Choroid plexus epithelial cell (primary cell): Measurements from ENCODE around the gene OBSCN.

Experiments
- DNase-seq: peaks from one replicate; pipeline ENCODE4 v3.0.0-alpha.2; 2010; ENCODE audit warnings: low read depth
- H3K4me3 ChIP-seq: 2 replicates; pipeline ENCODE4 v1.5.1; 2011; ENCODE audit warnings: low read depth, mild to moderate bottlenecking, control low read depth, low read length, moderate library complexity
- TF ChIP-seq, protein P1 (sequence below): conservative IDR thresholded peaks from 2 replicates; pipeline ENCODE4 v1.5.1; 2011; ENCODE audit warnings: low read depth, mild to moderate bottlenecking, control low read depth, inconsistent platforms, low read length, moderate library complexity

The OBSCN gene

DNA sequence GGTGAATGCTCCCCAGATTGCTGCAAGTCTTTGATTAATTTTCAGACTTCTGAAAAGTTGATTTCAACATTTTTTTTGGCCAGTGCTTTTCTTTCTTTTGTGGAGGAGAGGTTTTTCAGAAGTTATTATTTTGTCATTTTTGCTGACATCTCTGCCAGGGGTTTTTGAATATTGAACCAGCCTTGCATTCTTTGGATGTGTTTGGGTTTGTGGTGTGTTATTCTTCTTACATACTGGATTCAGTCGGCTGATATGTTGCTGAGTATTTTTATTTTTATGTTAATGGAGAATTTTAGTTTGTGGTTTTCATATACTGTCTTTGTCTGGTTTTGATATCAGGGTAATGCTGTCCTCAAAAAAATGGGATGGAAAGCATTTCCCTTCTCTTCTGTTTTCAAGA lies 25.3 kb downstream of the OBSCN start:
- no peak for DNase-seq
- no peak overlapping the region for H3K4me3 ChIP-seq
- TF ChIP-seq, protein P1, sequence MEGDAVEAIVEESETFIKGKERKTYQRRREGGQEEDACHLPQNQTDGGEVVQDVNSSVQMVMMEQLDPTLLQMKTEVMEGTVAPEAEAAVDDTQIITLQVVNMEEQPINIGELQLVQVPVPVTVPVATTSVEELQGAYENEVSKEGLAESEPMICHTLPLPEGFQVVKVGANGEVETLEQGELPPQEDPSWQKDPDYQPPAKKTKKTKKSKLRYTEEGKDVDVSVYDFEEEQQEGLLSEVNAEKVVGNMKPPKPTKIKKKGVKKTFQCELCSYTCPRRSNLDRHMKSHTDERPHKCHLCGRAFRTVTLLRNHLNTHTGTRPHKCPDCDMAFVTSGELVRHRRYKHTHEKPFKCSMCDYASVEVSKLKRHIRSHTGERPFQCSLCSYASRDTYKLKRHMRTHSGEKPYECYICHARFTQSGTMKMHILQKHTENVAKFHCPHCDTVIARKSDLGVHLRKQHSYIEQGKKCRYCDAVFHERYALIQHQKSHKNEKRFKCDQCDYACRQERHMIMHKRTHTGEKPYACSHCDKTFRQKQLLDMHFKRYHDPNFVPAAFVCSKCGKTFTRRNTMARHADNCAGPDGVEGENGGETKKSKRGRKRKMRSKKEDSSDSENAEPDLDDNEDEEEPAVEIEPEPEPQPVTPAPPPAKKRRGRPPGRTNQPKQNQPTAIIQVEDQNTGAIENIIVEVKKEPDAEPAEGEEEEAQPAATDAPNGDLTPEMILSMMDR: no peak

DNA sequence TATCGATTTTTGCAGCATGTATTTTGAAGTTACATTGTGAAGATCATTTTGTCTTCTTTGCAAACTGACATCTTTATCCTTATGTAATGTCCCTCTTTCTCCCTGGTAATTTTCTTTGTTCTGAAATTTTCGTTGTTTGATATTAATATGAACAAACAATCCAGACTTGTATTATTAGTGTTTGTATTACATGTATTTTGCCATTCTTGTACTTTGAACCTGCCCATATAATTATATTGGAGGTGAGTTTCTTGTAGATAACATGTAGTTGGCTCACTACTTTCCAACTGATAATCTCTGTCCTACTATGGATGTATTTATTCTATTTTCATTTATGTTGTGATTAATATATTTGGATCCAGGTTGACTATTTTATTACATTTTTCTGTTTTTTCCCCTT lies 27.1 kb downstream of the OBSCN start:
- no peak for DNase-seq
- H3K4me3 ChIP-seq: no peak overlapping the region
- TF ChIP-seq, protein P1: no peak

DNA sequence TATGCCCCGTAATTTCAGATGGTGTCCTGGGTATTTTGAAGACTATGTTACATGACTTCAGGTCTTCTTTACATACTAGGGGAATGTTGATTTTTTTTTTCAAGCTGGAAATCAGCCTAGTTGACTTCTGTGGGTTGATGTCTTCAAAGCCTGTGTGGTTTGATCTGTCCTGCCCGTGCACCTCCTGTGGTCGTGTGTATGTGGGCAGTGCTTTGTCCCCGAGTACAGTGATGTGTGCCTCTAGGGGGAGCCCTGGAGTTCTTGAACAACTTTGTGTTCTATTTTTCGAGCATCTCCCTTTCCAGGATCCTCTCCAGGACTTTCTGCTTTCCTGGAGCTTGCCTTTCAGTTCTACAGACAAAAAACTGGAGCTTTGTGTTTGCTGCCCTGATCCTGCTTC lies 28.9 kb downstream of the OBSCN start:
- H3K4me3 ChIP-seq: no peak overlapping the region
- DNase-seq: peak; percentile 57
- TF ChIP-seq, protein P1: peak; percentile 69

DNA sequence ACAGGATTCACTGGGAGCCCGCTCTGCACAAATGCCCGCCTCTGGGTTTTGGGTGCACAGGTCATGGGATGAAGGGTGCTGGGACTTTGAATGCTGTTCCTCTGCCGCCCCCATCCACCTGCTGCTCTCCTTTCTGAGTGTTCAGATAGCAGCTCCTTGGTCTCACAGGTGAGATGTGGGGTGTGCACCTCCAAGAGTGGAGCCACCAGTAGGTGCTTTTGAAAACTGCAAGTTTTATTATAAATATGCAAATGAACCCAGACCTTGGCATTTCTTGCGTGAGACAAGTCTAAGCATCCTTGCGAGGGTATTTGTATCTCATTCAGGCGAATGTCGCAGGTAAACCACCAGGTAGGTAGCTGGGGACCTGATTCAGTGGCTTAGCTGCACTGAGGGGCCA lies 30.2 kb downstream of the OBSCN start:
- TF ChIP-seq, protein P1: no peak
- no peak for DNase-seq
- no peak overlapping the region for H3K4me3 ChIP-seq

DNA sequence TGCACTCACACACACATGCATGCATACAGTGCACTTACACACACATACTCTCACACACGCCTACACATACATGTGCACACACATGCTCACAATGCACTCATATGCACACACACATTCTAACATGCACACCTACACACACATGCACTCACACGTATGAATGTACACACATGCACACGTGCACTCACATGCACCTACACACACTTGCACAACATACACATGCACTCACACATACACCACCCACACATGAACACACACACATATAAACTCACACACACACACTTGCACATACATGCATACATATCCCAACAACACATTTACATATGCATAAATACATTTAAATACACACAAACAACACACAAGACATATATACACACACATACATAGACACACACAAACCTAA lies 30.6 kb downstream of the OBSCN start:
- TF ChIP-seq, protein P1: no peak
- DNase-seq: no peak
- H3K4me3 ChIP-seq: no peak overlapping the region

DNA sequence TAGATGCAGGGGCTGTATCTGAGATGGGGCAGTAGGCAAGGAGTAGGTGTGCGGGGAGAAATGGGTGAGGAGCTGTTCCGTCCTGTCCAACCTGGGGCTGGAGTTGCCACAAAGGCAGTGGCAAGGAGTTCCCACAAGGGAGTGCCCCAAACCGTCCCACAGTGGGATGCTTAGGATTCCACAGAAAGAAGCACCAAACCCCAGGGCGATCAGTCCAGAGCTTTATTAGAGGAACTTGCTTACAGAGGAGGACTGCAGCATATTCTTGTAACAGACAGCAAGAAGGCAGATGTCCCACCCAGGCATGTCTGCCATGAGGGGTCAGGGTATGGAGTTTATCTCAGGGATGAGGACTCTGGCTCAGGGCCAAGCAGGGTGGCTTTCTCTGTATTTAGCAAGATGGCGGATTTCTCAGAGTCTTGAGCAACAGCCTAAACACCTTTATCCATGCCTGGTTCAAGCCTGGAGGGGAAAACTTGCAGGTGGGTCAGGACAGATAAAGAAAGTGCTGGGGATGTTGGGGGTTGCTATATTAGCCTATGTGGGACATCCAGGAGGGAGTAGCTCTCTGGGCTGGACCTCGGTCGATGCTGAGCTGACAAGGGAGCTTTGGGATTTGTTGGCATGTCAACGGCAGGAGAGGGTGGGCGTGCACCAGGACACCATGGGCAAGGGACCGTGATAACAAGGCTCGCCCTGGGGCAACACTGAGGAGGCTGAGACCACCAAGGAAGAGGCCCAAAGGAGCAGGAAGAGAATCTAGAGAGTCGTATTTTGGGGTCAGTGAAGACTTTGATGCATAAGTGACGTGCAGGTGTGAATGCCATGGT lies 32.8 kb downstream of the OBSCN start:
- TF ChIP-seq, protein P1: no peak
- no peak for DNase-seq
- H3K4me3 ChIP-seq: no peak overlapping the region

DNA sequence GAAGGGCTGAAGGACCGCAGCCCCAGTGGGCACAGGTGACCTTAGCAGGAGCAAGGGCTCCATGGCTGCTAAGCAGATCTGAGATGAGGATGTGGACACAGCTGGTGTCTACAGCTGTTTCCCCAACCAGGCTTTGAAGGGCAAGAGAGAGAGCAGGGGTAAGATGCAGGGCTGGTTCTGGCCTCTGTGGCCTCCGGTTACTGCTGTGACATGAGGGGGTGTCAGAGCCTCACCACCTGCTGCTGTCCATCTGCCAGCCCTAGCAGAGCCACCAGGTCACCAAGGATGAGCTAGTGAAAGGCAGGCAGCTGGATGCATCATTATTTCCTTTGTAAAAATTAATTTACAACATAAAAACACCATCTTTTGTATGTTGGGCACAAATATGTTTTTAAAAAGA lies 33.4 kb downstream of the OBSCN start:
- DNase-seq: no peak
- H3K4me3 ChIP-seq: no peak overlapping the region
- TF ChIP-seq, protein P1: no peak
